Erythroblast (primary cell): Measurements from ENCODE around the gene CACNA1D.

ENCODE experiments used
- GATA1 ChIP-seq: IDR thresholded peaks from 2 replicates; pipeline ENCODE4 v1.6.1; 2011; ENCODE audit warnings: low read depth, mild to moderate bottlenecking, control low read depth, low read length, moderate library complexity
- POLR2A ChIP-seq: IDR thresholded peaks from 2 replicates; pipeline ENCODE4 v1.6.1; 2011; ENCODE audit warnings: mild to moderate bottlenecking, low read length

DNA sequence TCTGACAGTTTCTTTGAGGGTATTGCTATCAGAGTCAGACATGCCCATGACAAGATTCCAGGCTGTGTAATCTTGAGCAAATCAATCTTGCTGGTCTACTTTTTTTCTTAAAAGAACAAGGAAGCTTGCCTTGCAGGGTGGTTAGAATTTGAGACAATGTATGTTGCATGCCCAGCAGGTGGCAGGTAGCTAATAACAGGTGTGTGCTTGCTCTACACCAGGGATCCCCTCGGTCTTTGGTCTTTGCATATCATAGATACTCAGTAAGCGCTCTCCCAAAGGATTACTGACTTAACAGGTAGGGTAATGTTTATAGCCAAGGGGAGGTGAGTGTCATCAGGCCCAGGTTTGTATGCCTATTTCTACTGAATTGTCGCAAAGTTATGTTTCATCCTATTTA, 37.3 kb downstream of the CACNA1D start:
- TF ChIP-seq POLR2A (no peak), GATA1 (no peak)
